Naive thymus-derived CD8-positive, alpha-beta T cell (primary cell): ENCODE data around the gene KLHL33. TPM values are rescaled to one million over a fixed set of nuclear protein-coding genes. Genes with fewer than 3 reads are reported as not detected.

Experiments
- ATAC-seq, 2 donors: fragments of 150-1000 bp; cut with Tn5 transposase in 1 of 2; sonication (Bioruptor Pico), chemical (Tn5 transposase) in 1 of 2; 1 replicate in 1 of 2; 2 replicates in 1 of 2; pipeline ENCODE4 v1.10.0; 2021; ENCODE audit warnings: mild to moderate bottlenecking in 2 of 2, moderate library complexity in 2 of 2
- POLR2A ChIA-PET: fragments of 350-600 bp; sonication (Branson Sonifier 250); formaldehyde crosslinking; loops from one replicate; lab custom pipeline; 2021; ENCODE audit warnings: antibody characterized with exemption; lab: Charles Lee
- DNase-seq, 10 donors: peaks; one replicate each; pipeline versions ENCODE4 v3.0.0 to v3.0.0-alpha.2; 2020 to 2022
- H3K27ac Mint-ChIP-seq, 10 donors: one replicate each; pipeline ENCODE4 v1.8.0; 2020 to 2022; ENCODE audit warnings: mild to moderate bottlenecking in 10 of 10, mixed read lengths in 10 of 10, moderate library complexity in 4 of 10, inconsistent platforms in 1 of 10
- H3K27me3 Mint-ChIP-seq, 5 donors: one replicate each; pipeline ENCODE4 v1.8.0; 2021 to 2022; ENCODE audit warnings: mixed read lengths in 5 of 5
- H3K36me3 Mint-ChIP-seq, 3 donors: one replicate each; pipeline ENCODE4 v1.8.0; 2020 to 2022; ENCODE audit warnings: mixed read lengths in 3 of 3, mild to moderate bottlenecking in 2 of 3, inconsistent platforms in 1 of 3
- H3K4me1 Mint-ChIP-seq, 4 donors: one replicate each; pipeline ENCODE4 v1.8.0; 2021 to 2022; ENCODE audit warnings: mixed read lengths in 4 of 4
- H3K4me3 Mint-ChIP-seq, 10 donors: one replicate each; pipeline ENCODE4 v1.8.0; 2020 to 2022; ENCODE audit warnings: mild to moderate bottlenecking in 10 of 10, mixed read lengths in 10 of 10, moderate library complexity in 6 of 10, inconsistent platforms in 1 of 10
- H3K9me3 Mint-ChIP-seq, 9 donors: one replicate each; pipeline ENCODE4 v1.8.0; 2020 to 2022; ENCODE audit warnings: mixed read lengths in 9 of 9, mild to moderate bottlenecking in 3 of 9, inconsistent platforms in 1 of 9, moderate library complexity in 1 of 9
- polyA plus RNA-seq, 3 donors: library from polyadenylated mRNA; unstranded; fragments of 300-500 nt; fragmentation: Illumina TruSeq; gene quantifications; one replicate each; pipeline ENCODE4 v1.2.3, GENCODE V29; 2021
- total RNA-seq, 8 experiments: library from RNA in 2 of 8; stranded (reverse) in 2 of 8; gene quantifications; one replicate each; pipeline ENCODE4 v1.2.3 and lab custom pipeline; 2021 to 2026

KLHL33 gene
- total and polyA plus RNA-seq, 5 experiments from 2014 or later = 0.43 to 0.77 (median 0.52) TPM

- Mint-ChIP-seq H3K4me1 (peaks cover 0 to 4% (median 0%) of the 10 kb centered on the region in 4 donors), H3K27me3 (no peaks in the 10 kb centered on the region), H3K36me3 (peaks cover 0 to 93% (median 26%) of the 10 kb centered on the region in 3 donors), H3K4me3 (no peak overlapping the region), H3K27ac (peak overlapping the region in 1 of 10 donors; percentile 14), H3K9me3 (no peaks in the 10 kb centered on the region)
- no peak for ATAC-seq
- DNase-seq = no peak
- POLR2A ChIA-PET = no interaction called here
These were observed 54.6 kb downstream of the KLHL33 start for GRCh38 chr14:20381341-20381740.

GRCh38 chr14:20380681-20381080 is 55.3 kb downstream of the KLHL33 start:
- POLR2A ChIA-PET = no interaction called here
- Mint-ChIP-seq H3K27me3 (no peaks in the 10 kb centered on the region), H3K9me3 (no peaks in the 10 kb centered on the region), H3K27ac (peak overlapping the region in 1 of 10 donors; percentile 27), H3K4me1 (peaks cover 0 to 5% (median 0%) of the 10 kb centered on the region in 4 donors), H3K36me3 (peaks cover 0 to 93% (median 26%) of the 10 kb centered on the region in 3 donors), H3K4me3 (no peak overlapping the region)
- no peak for ATAC-seq
- no peak for DNase-seq

GRCh38 chr14:20379743-20380142 is 56.2 kb downstream of the KLHL33 start:
- DNase-seq (no peak), ATAC-seq (no peak)
- Mint-ChIP-seq H3K4me1 (peaks cover 0 to 6% (median 0%) of the 10 kb centered on the region in 4 donors), H3K9me3 (no peaks in the 10 kb centered on the region), H3K4me3 (no peak overlapping the region), H3K27ac (peak overlapping the region in 1 of 10 donors; percentile 83), H3K27me3 (no peaks in the 10 kb centered on the region), H3K36me3 (peaks cover 0 to 94% (median 25%) of the 10 kb centered on the region in 3 donors)
- POLR2A ChIA-PET = no interaction called here

- DNase-seq (no peak), ATAC-seq (no peak)
- H3K4me1 Mint-ChIP-seq = peaks cover 0 to 5% (median 2%) of the 10 kb centered on the region in 4 donors
- H3K9me3 Mint-ChIP-seq = no peaks in the 10 kb centered on the region
- peak overlapping the region in 1 of 10 donors; percentile 73 for H3K27ac Mint-ChIP-seq
- no peaks in the 10 kb centered on the region for H3K27me3 Mint-ChIP-seq
- peaks cover 0 to 93% (median 20%) of the 10 kb centered on the region in 3 donors for H3K36me3 Mint-ChIP-seq
- no peak overlapping the region for H3K4me3 Mint-ChIP-seq
- POLR2A ChIA-PET = interaction anchor here (0.5 kb wide), 1 partner anchor 21 kb away, joined by 4 read pairs; no protein-coding TSS in a partner anchor
These were observed 58.8 kb downstream of the KLHL33 start for GRCh38 chr14:20377171-20377570.

GRCh38 chr14:20376071-20376588 is 59.8 kb downstream of the KLHL33 start:
- H3K9me3 Mint-ChIP-seq = no peaks in the 10 kb centered on the region
- no peak for ATAC-seq
- H3K27ac Mint-ChIP-seq = peak overlapping the region in 2 of 10 donors; percentile 37 to 61
- peaks cover 0 to 5% (median 2%) of the 10 kb centered on the region in 4 donors for H3K4me1 Mint-ChIP-seq
- H3K4me3 Mint-ChIP-seq = no peak overlapping the region
- DNase-seq = no peak
- H3K36me3 Mint-ChIP-seq = peaks cover 6 to 94% (median 25%) of the 10 kb centered on the region in 3 donors
- H3K27me3 Mint-ChIP-seq = no peaks in the 10 kb centered on the region
- POLR2A ChIA-PET = interaction anchor here (0.8 kb wide), 1 partner anchor 34 kb away, joined by 6 read pairs; no protein-coding TSS in a partner anchor

Other genes starting within 250 kb of the KLHL33 start
- gene OR11G2, start 245.3 kb downstream of the KLHL33 start, total RNA-seq = not detected
- gene OR11G2, start 245.3 kb downstream of the KLHL33 start, polyA plus RNA-seq = not detected
- not detected for gene OR11H6, start 212.5 kb downstream of the KLHL33 start, total RNA-seq
- gene OR11H6, start 212.5 kb downstream of the KLHL33 start, polyA plus RNA-seq = not detected
- not detected for gene OR11H7, start 207.2 kb downstream of the KLHL33 start, total RNA-seq
- not detected for gene OR11H7, start 207.2 kb downstream of the KLHL33 start, polyA plus RNA-seq
- not detected for gene OR11H4, start 196.9 kb downstream of the KLHL33 start, total RNA-seq
- gene OR11H4, start 196.9 kb downstream of the KLHL33 start, polyA plus RNA-seq = not detected
- gene TTC5, start 130.2 kb downstream of the KLHL33 start, total RNA-seq = 10 to 100 TPM; 22.8 to 23.5 TPM
- gene TTC5, start 130.2 kb downstream of the KLHL33 start, polyA plus RNA-seq = 10 to 100 TPM; 16.1 to 22.3 (median 18.7) TPM
- gene CCNB1IP1, start 102.9 kb downstream of the KLHL33 start, total RNA-seq = 10 to 100 TPM; 26.6 to 28.4 TPM
- gene CCNB1IP1, start 102.9 kb downstream of the KLHL33 start, polyA plus RNA-seq = 10 to 100 TPM; 15.7 to 21.6 (median 18.5) TPM
- 10 to 100 TPM; 21.6 to 22.9 TPM for gene PARP2, start 92.5 kb downstream of the KLHL33 start, total RNA-seq
- 10 to 100 TPM in 1 of 3 donors, 1 to 10 TPM in 2; 8.8 to 13.6 (median 9.6) TPM for gene PARP2, start 92.5 kb downstream of the KLHL33 start, polyA plus RNA-seq
- gene TEP1, start 22.7 kb downstream of the KLHL33 start, total RNA-seq = 10 to 100 TPM; 60.6 to 70.4 TPM
- gene TEP1, start 22.7 kb downstream of the KLHL33 start, polyA plus RNA-seq = 1 to 10 TPM; 3.0 to 4.9 (median 4.5) TPM
- gene OSGEP, start 18.6 kb upstream of the KLHL33 start, total RNA-seq = 10 to 100 TPM; 82.5 to 89.2 TPM
- 10 to 100 TPM; 38.8 to 43.3 (median 42.0) TPM for gene OSGEP, start 18.6 kb upstream of the KLHL33 start, polyA plus RNA-seq
- 100 to 1,000 TPM; 137 to 144 TPM for gene APEX1, start 19.1 kb upstream of the KLHL33 start, total RNA-seq
- 100 to 1,000 TPM; 125 to 176 (median 148) TPM for gene APEX1, start 19.1 kb upstream of the KLHL33 start, polyA plus RNA-seq
- gene PIP4P1, start 25.3 kb upstream of the KLHL33 start, total RNA-seq = 10 to 100 TPM; 74.2 to 76.1 TPM
- 10 to 100 TPM; 21.0 to 31.1 (median 21.3) TPM for gene PIP4P1, start 25.3 kb upstream of the KLHL33 start, polyA plus RNA-seq
- 10 to 100 TPM; 64.6 to 65.7 TPM for gene PNP, start 33.2 kb upstream of the KLHL33 start, total RNA-seq
- gene PNP, start 33.2 kb upstream of the KLHL33 start, polyA plus RNA-seq = 10 to 100 TPM; 32.2 to 57.9 (median 40.6) TPM
- under 1 TPM; 0.77 to 0.83 TPM for gene RNASE10, start 69.4 kb upstream of the KLHL33 start, total RNA-seq
- gene RNASE10, start 69.4 kb upstream of the KLHL33 start, polyA plus RNA-seq = under 1 TPM in 1 of 3 donors, not detected in 2; 0.19 TPM
- not detected for gene RNASE9, start 124.9 kb upstream of the KLHL33 start, total RNA-seq
- not detected for gene RNASE9, start 124.9 kb upstream of the KLHL33 start, polyA plus RNA-seq
- not detected for gene RNASE11, start 151.8 kb upstream of the KLHL33 start, total RNA-seq
- not detected for gene RNASE11, start 151.8 kb upstream of the KLHL33 start, polyA plus RNA-seq
- not detected for gene RNASE12, start 155.2 kb upstream of the KLHL33 start, total RNA-seq
- not detected for gene RNASE12, start 155.2 kb upstream of the KLHL33 start, polyA plus RNA-seq
- not detected for gene OR6S1, start 205.5 kb upstream of the KLHL33 start, total RNA-seq
- gene OR6S1, start 205.5 kb upstream of the KLHL33 start, polyA plus RNA-seq = not detected
- gene RNASE4, start 248.4 kb upstream of the KLHL33 start, total RNA-seq = under 1 TPM in 1 of 2 experiments, not detected in 1; 0.63 TPM
- under 1 TPM in 1 of 3 donors, not detected in 2; 0.46 TPM for gene RNASE4, start 248.4 kb upstream of the KLHL33 start, polyA plus RNA-seq